SK-N-SH (cell line): ENCODE data around the gene SLC22A17. TPM values are rescaled to one million over a fixed set of nuclear protein-coding genes. Genes with fewer than 3 reads are reported as not detected.

Experiments
- CTCF ChIA-PET: fragments of 300-600, 350-600 bp; formaldehyde crosslinking; extraction: SDS; loops from one replicate; lab custom pipeline; 2021; lab: Yijun Ruan, JAX
- POLR2A ChIA-PET: fragments of 350-600 bp; sonication (Branson Sonifier 250); formaldehyde crosslinking; extraction: SDS; loops from one replicate; lab custom pipeline; 2020; ENCODE audit warnings: antibody characterized with exemption, inconsistent platforms; lab: Yijun Ruan, JAX
- DNase-seq: peaks from one replicate; pipeline ENCODE4 v3.0.0; 2012
- H2AFZ ChIP-seq: fragments of 200-600 bp; sonication (generic); 2 replicates; pipeline ENCODE4 v1.8.1; 2016; ENCODE audit warnings: antibody characterized with exemption, mild to moderate bottlenecking, low read depth
- H3F3A ChIP-seq: fragments of 200-600 bp; sonication (generic); replicated peaks from 2 replicates; pipeline ENCODE3; 2016; ENCODE audit warnings: antibody characterized with exemption, mild to moderate bottlenecking; ENCODE audit not compliant: insufficient read depth
- H3K27ac ChIP-seq, 2 experiments: fragments of 200-500 bp in 1 of 2; fragments of 200-600 bp in 1 of 2; sonication (Bioruptor generic) in 1 of 2; sonication (generic), shearing (Covaris generic) in 1 of 2; 2 replicates each; pipeline versions ENCODE4 v1.5.1 to v1.6.1; 2014 to 2016; ENCODE audit warnings: low read depth in 2 of 2, inconsistent platforms in 1 of 2, low read length in 1 of 2, mild to moderate bottlenecking in 1 of 2, mixed read lengths in 1 of 2
- H3K27me3 ChIP-seq: fragments of 200-600 bp; sonication (generic), shearing (Covaris generic); 2 replicates; pipeline ENCODE4 v1.6.1; 2016; ENCODE audit warnings: mixed run types; ENCODE audit not compliant: insufficient read depth
- H3K36me3 ChIP-seq, 2 experiments: fragments of 200-500 bp in 1 of 2; fragments of 200-600 bp in 1 of 2; sonication (Bioruptor generic) in 1 of 2; sonication (generic) in 1 of 2; replicated peaks in 1 of 2; 2 replicates each; pipeline versions ENCODE3 to v1.5.1; 2014 to 2016; ENCODE audit warnings: low read length in 1 of 2, mild to moderate bottlenecking in 1 of 2; ENCODE audit not compliant: insufficient read depth in 2 of 2, control insufficient read depth in 1 of 2
- H3K4me1 ChIP-seq, 2 experiments: fragments of 200-500 bp in 1 of 2; fragments of 200-600 bp in 1 of 2; sonication (Bioruptor generic) in 1 of 2; sonication (generic), shearing (Covaris generic) in 1 of 2; 2 replicates each; pipeline versions ENCODE4 v1.5.1 to v1.6.1; 2014 to 2016; ENCODE audit warnings: low read depth in 1 of 2, low read length in 1 of 2, mixed run types in 1 of 2; ENCODE audit not compliant: insufficient read depth in 2 of 2, control insufficient read depth in 1 of 2
- H3K4me2 ChIP-seq: fragments of 200-600 bp; sonication (generic), shearing (Covaris generic); 2 replicates; pipeline ENCODE4 v1.6.1; 2017; ENCODE audit warnings: mixed run types
- H3K4me3 ChIP-seq, 2 experiments: fragments of 200-500 bp in 1 of 2; fragments of 200-600 bp in 1 of 2; sonication (Bioruptor generic) in 1 of 2; sonication (generic), shearing (Covaris generic) in 1 of 2; 2 replicates each; pipeline versions ENCODE4 v1.5.1 to v1.8.1; 2014 to 2016; ENCODE audit warnings: low read depth in 2 of 2, inconsistent platforms in 1 of 2, low read length in 1 of 2, mild to moderate bottlenecking in 1 of 2, mixed read lengths in 1 of 2, moderate library complexity in 1 of 2
- H3K79me2 ChIP-seq: fragments of 200-600 bp; sonication (generic); 2 replicates; pipeline ENCODE4 v1.8.1; 2017; ENCODE audit warnings: mild to moderate bottlenecking; ENCODE audit not compliant: insufficient read depth
- H3K9ac ChIP-seq: fragments of 200-600 bp; sonication (generic); 2 replicates; pipeline ENCODE4 v1.6.1; 2017; ENCODE audit warnings: mixed run types
- H3K9me2 ChIP-seq: fragments of 200-600 bp; sonication (generic); 2 replicates; pipeline ENCODE4 v1.6.1; 2017; ENCODE audit warnings: mixed run types
- H3K9me3 ChIP-seq: fragments of 200-600 bp; sonication (generic); 2 replicates; pipeline ENCODE4 v1.6.1; 2017; ENCODE audit warnings: mixed run types, mild to moderate bottlenecking, moderate library complexity
- H4K20me1 ChIP-seq: fragments of 200-600 bp; sonication (generic); 2 replicates; pipeline ENCODE4 v1.6.1; 2017; ENCODE audit warnings: mild to moderate bottlenecking, mixed run types; ENCODE audit not compliant: insufficient read depth
- ELF1 ChIP-seq: IDR thresholded peaks from 2 replicates; pipeline ENCODE4 v1.4.0; 2012
- EP300 ChIP-seq, 2 experiments: IDR thresholded peaks; 2 replicates each; pipeline versions ENCODE4 v1.4.0 to v1.6.1; 2012; ENCODE audit warnings: borderline replicate concordance in 1 of 2, low read depth in 1 of 2, low read length in 1 of 2
- FOXM1 ChIP-seq: IDR thresholded peaks from 2 replicates; pipeline ENCODE4 v1.4.0; 2012; ENCODE audit warnings: low read depth, mild to moderate bottlenecking
- GATA2 ChIP-seq: sonication (generic); formaldehyde crosslinking; IDR thresholded peaks from 2 replicates; pipeline ENCODE4 v1.5.0; 2020; ENCODE audit warnings: mild to moderate bottlenecking, missing genetic modification reagents
- MXI1 ChIP-seq: IDR thresholded peaks from 2 replicates; pipeline ENCODE4 v1.6.1; 2012; ENCODE audit warnings: mild to moderate bottlenecking, low read depth, low read length, improper control_type of control experiment
- NFIC ChIP-seq: IDR thresholded peaks from 2 replicates; pipeline ENCODE4 v1.4.0; 2012; ENCODE audit warnings: borderline replicate concordance
- RCOR1 ChIP-seq: fragments of 150-350 bp; IDR thresholded peaks from 2 replicates; pipeline ENCODE4 v1.6.1; 2017; ENCODE audit warnings: antibody characterized with exemption, low read length
- RFX5 ChIP-seq: IDR thresholded peaks from 2 replicates; pipeline ENCODE4 v1.6.1; 2012; ENCODE audit warnings: mild to moderate bottlenecking, improper control_type of control experiment, low read length
- TEAD4 ChIP-seq: IDR thresholded peaks from 2 replicates; pipeline ENCODE4 v1.4.0; 2012; ENCODE audit warnings: mild to moderate bottlenecking, borderline replicate concordance; ENCODE audit not compliant: insufficient read depth
- YY1 ChIP-seq: IDR thresholded peaks from 2 replicates; pipeline ENCODE4 v1.4.0; 2012; ENCODE audit warnings: low read depth, mild to moderate bottlenecking
- WGBS: methylation state at CpG from one replicate; pipeline ENCODE4 v1.1.6; 2017; ENCODE audit warnings: low lambda C conversion rate; 5-methylcytosine and 5-hydroxymethylcytosine counted together
- polyA plus RNA-seq, 3 experiments: library from polyadenylated mRNA; depleted of rRNA; stranded (reverse); fragments of >200 nt; gene quantifications; 2 replicates each; pipeline ENCODE4 v1.2.3, GENCODE V29; 2012
- TF ChIP-seq, protein P1 (sequence below): IDR thresholded peaks from 2 replicates; pipeline ENCODE4 v1.4.0; 2012; ENCODE audit warnings: low read depth
- TF ChIP-seq, protein P2 (sequence below): IDR thresholded peaks from 2 replicates; pipeline ENCODE4 v1.4.0; 2012; ENCODE audit warnings: low read depth, borderline replicate concordance
- TF ChIP-seq, protein P3 (sequence below): fragments of 150-350 bp; IDR thresholded peaks from 2 replicates; pipeline ENCODE4 v1.6.1; 2017; ENCODE audit warnings: antibody characterized with exemption, low read length, low read depth, borderline replicate concordance

SLC22A17 gene
- polyA plus RNA-seq, 1 of the 3 experiments (the other 2 are of a cell fraction), result 27.2 TPM

DNA sequence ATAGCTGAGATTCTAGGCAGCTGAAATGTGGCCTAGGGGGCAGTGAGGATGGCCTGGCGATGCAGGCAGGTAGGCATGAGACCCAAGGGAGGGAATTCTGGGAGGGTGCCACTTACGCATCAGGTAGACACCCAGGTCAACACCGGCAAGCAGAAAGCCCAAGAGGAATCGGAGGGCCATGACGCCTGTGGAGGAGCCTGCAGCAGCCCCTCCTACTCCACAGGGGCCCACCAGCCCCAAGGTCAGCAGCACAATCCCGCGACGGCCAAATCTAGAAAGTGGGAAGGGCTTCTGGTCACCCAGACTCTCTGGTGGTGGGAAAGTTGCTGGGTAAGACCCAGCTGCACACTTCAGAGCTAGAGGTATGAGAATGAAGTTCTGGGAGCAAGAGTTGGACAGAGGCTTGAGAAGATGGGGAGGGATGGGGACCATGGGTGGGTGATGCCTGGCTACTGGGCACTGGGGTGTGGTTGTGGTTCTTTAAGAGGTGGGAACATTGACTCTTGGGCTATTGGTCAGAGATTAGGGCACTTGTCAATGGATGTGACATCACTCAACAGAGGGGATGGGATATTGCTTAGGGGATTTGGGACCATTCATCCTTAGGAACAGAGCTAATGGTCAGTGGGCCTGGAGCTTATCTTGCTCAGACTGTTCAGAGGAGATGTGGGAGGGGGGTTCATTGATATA, 3.4 kb downstream of the SLC22A17 start:
- Histone ChIP-seq H2AFZ (no peak overlapping the region), H3K27me3 (no peaks in the 10 kb centered on the region), H4K20me1 (no peaks in the 10 kb centered on the region), H3K36me3 (peaks cover 0 to 2% of the 10 kb centered on the region in 2 experiments), H3K9me2 (no peaks in the 10 kb centered on the region), H3K27ac (no peak overlapping the region), H3K4me1 (peaks cover 0 to 12% of the 10 kb centered on the region in 2 experiments; a peak in 1 of 4 replicates), H3K9me3 (no peaks in the 10 kb centered on the region), H3K4me3 (no peak overlapping the region), H3F3A (no peaks in the 10 kb centered on the region), H3K9ac (no peak overlapping the region), H3K4me2 (no peak overlapping the region), H3K79me2 (no peaks in the 10 kb centered on the region)
- TF ChIP-seq, protein P1, sequence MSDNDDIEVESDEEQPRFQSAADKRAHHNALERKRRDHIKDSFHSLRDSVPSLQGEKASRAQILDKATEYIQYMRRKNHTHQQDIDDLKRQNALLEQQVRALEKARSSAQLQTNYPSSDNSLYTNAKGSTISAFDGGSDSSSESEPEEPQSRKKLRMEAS, result no peak
- TF ChIP-seq, protein P2, sequence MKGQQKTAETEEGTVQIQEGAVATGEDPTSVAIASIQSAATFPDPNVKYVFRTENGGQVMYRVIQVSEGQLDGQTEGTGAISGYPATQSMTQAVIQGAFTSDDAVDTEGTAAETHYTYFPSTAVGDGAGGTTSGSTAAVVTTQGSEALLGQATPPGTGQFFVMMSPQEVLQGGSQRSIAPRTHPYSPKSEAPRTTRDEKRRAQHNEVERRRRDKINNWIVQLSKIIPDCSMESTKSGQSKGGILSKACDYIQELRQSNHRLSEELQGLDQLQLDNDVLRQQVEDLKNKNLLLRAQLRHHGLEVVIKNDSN, result no peak
- TF ChIP-seq NFIC (no peak), GATA2 (CRISPR knock-in tag) (no peak), EP300 (IDR thresholded peaks at IDR 0.05; ENCODE audit: borderline replicate concordance in 1 of 2, low read depth in 1 of 2, low read length in 1 of 2) (no peak), MXI1 (no peak), YY1 (no peak), RFX5 (no peak), ELF1 (no peak), TEAD4 (no peak)
- TF ChIP-seq, protein P3, sequence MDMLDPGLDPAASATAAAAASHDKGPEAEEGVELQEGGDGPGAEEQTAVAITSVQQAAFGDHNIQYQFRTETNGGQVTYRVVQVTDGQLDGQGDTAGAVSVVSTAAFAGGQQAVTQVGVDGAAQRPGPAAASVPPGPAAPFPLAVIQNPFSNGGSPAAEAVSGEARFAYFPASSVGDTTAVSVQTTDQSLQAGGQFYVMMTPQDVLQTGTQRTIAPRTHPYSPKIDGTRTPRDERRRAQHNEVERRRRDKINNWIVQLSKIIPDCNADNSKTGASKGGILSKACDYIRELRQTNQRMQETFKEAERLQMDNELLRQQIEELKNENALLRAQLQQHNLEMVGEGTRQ, result no peak
- WGBS, result 93% methylated on average over 3 of the region's 8 CpGs
- ChIA-PET POLR2A (interaction anchor here (1.2 kb wide), 1 partner anchor 16 kb away, joined by 3 read pairs; the partner anchor contains the start of gene EFS), CTCF (interaction anchor here (1.0 to 1.8 kb wide), 4 partner anchors 11 to 48 kb away, joined by 3 to 9 read pairs (median 5); no protein-coding TSS in a partner anchor)
- no peak for DNase-seq

DNA sequence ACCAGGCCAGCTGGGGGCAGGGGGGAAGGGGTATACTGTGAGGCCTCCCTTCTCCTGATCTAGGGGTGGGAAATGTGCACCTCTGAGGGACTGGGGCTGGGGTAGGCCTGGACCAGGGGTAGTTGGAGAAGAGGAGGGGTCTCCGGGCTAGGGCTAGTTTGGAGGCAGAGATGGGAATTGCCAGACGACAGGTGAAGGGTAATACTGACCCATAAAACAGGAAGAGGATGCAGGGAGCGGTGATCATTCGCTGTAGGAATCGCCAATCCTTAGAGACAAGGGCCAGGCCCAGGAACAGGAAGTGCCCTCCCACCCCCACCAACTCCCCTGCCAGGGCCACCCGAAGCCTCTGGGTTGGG, 4.4 kb downstream of the SLC22A17 start:
- DNase-seq, result no peak
- H3F3A ChIP-seq, result no peaks in the 10 kb centered on the region
- no peaks in the 10 kb centered on the region for H3K9me2 ChIP-seq
- H3K27me3 ChIP-seq, result no peaks in the 10 kb centered on the region
- ChIA-PET CTCF (interaction anchor here (1.1 to 3.5 kb wide), 4 partner anchors 10 to 47 kb away, joined by 4 to 16 read pairs (median 5); no protein-coding TSS in a partner anchor), POLR2A (no interaction called here)
- WGBS, result 94% methylated on average over 6 of the region's 6 CpGs
- TF ChIP-seq, protein P1, result no peak
- TF ChIP-seq RCOR1, result no peak
- no peak for TF ChIP-seq MXI1
- no peak for TF ChIP-seq FOXM1
- H4K20me1 ChIP-seq, result no peaks in the 10 kb centered on the region
- peaks cover 0 to 10% of the 10 kb centered on the region in 2 experiments; a peak in 1 of 4 replicates for H3K4me1 ChIP-seq
- no peaks in the 10 kb centered on the region for H3K79me2 ChIP-seq
- peaks cover 0 to 2% of the 10 kb centered on the region in 2 experiments for H3K36me3 ChIP-seq
- H3K4me3 ChIP-seq, result no peak overlapping the region
- no peaks in the 10 kb centered on the region for H3K9me3 ChIP-seq
- no peak overlapping the region; a peak in 1 of 4 replicates for H3K27ac ChIP-seq
- no peak overlapping the region for H2AFZ ChIP-seq
- no peak overlapping the region for H3K4me2 ChIP-seq
- no peak overlapping the region for H3K9ac ChIP-seq
